ENCODE measurements around the gene CFAP119.

CFAP119 gene

DNA sequence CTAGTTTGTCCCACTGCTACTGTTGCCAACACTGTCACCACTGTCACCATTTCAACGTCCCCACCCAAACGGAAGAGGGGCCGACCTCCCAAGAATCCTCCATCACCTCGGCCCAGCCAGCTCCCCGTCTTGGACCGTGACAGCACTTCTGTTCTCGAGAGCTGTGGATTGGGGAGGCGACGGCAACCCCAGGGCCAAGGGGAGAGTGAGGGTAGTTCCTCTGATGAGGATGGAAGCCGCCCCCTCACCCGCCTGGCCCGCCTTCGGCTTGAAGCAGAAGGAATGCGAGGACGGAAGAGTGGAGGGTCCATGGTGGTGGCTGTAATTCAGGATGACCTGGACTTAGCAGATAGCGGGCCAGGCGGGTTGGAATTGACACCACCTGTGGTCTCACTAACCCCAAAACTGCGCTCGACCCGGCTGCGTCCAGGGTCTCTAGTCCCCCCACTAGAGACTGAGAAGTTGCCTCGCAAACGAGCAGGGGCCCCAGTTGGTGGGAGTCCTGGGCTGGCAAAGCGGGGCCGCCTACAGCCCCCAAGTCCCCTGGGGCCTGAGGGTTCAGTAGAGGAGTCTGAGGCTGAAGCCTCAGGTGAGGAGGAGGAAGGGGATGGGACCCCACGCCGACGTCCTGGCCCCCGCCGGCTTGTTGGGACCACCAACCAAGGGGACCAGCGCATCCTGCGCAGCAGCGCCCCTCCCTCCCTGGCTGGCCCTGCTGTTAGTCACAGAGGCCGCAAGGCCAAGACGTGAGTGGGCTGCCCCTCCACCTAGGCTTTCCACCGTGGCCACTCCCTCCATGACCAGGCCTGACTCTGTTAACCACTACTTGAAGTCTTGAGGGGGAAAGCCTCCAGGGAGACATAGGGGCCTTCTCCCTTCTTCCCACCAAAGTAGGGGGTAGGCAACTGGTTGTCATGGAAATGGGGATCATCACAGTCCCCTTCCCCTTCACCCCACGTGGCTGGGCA lies 22.6 kb downstream of the CFAP119 start:
- no peak for DNase-seq

DNA sequence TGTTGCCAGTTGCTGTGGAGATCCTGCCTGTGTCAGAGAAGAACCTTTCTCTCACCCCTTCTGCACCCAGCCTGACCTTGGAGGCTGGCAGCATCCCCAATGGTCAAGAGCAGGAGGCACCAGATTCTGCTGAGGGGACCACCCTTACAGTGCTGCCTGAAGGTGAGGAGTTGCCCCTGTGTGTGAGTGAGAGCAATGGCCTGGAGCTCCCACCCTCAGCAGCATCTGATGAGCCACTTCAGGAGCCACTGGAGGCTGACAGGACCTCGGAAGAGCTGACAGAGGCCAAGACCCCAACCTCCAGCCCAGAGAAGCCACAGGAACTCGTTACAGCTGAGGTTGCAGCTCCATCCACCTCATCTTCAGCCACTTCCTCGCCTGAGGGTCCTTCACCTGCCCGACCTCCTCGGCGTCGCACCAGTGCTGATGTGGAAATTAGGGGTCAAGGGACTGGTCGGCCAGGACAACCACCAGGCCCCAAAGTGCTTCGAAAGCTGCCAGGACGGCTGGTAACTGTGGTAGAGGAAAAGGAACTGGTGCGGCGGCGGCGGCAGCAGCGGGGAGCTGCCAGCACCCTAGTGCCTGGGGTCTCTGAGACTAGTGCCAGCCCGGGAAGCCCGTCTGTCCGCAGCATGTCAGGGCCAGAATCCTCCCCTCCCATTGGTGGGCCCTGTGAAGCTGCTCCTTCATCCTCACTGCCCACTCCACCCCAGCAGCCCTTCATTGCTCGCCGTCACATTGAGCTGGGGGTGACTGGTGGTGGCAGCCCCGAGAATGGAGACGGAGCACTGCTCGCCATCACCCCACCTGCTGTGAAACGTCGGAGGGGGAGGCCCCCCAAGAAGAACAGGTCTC lies 23.8 kb downstream of the CFAP119 start:
- DNase-seq = no peak

DNA sequence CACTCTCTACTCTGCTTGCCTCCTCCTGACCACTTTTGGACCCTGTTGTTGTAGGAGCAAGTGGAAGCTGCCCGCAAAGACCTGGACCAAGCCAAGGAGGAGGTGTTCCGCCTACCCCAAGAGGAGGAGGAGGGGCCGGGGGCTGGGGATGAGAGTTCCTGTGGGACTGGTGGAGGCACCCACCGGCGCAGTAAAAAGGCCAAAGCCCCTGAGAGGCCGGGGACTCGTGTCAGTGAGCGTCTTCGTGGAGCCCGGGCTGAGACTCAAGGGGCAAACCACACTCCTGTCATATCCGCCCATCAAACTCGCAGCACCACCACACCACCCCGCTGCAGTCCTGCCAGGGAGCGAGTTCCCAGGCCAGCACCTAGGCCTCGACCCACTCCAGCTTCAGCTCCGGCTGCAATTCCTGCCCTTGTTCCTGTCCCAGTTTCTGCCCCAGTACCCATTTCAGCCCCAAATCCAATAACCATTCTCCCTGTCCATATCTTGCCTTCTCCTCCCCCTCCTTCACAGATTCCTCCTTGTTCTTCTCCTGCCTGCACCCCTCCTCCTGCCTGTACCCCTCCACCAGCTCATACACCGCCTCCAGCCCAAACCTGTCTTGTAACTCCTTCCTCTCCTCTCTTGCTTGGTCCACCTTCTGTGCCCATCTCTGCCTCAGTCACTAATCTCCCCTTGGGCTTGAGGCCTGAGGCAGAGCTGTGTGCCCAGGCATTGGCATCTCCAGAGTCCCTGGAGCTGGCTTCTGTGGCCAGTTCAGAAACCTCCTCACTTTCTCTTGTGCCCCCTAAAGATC lies 24.7 kb downstream of the CFAP119 start:
- DNase-seq = no peak

DNA sequence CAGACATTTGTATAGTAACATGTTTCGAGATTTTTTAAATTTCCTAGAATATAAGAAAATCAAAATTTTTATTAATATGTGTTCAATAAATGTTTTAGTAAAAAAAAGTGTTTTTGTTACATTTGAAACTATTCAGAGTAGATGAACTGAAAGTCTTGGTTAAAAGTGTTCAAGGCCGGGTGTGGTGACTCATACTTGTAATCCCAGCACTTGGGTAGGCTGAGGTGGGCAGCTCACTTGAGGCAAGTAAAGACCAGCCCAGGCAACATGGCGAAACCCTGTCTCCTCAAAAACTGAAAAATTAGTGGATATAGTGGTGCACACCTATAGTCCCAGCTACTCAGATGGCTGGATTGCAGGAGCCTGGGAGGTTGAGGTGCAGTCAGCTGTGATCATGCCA lies 30.5 kb downstream of the CFAP119 start:
- no peak for DNase-seq

DNA sequence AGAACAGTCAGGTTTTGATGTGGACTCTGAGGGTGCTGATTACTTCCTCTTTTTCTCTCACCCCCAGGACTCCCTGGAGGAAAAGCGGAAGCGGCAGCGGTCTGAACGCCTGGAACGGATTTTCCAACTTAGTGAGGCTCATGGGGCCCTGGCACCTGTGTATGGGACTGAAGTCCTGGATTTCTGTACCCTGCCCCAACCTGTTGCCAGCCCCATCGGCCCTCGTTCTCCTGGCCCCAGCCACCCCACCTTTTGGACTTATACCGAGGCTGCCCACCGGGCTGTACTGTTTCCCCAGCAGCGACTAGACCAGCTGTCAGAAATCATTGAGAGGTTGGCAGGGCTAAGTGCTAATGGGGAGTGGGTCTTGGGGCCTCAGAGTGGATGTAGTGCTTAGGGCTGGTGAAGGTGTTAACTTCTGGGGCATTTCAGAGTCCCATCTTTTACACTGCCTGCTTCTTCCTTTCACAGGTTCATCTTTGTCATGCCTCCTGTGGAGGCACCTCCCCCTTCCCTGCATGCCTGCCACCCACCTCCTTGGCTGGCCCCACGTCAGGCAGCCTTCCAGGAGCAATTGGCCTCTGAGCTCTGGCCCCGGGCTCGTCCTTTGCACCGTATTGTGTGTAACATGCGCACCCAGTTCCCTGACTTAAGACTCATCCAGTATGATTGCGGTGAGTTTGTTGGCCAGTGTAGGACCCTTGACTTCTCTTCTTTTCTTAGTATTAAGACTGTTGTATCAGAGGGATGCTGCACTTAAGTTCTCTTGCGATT lies 32.8 kb downstream of the CFAP119 start:
- no peak for DNase-seq

DNA sequence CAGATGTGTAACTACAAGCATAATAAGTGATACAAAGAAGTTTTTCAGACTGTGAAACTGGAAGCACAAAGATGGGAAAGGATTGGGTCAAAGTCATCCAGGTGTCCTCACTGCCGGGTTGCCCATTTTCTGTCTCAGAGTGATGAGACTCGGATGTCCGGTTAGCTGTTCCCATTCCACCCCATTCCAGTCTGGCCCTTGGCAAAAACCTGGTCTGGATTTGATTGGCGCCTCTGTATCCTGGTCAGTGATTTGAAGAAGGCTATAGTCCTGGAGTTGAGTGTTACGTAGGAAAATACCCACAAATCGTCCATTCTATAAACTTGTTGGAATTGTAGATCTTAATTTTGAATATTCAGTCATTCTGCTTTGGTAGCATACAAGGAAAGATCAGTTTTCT lies 33.5 kb downstream of the CFAP119 start:
- DNase-seq = no peak

DNA sequence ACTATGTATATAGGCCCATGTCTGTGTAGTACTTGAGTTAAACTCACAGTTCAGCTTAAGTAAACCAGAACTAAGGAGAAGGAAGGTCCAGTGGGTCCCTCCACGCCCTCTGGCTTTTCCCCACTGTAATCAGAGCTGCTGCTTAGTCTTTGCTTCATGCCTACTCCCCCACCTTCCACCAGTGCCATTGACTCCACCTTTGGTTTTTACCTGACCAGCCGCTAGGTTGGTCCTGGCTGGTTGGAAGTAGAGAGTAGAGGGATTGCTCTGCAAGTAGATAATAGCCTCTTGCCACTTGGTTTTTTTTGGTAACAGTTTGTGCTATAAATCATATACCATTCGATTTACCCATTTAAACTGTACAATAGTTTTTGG lies 36.5 kb downstream of the CFAP119 start:
- no peak for DNase-seq

DNA sequence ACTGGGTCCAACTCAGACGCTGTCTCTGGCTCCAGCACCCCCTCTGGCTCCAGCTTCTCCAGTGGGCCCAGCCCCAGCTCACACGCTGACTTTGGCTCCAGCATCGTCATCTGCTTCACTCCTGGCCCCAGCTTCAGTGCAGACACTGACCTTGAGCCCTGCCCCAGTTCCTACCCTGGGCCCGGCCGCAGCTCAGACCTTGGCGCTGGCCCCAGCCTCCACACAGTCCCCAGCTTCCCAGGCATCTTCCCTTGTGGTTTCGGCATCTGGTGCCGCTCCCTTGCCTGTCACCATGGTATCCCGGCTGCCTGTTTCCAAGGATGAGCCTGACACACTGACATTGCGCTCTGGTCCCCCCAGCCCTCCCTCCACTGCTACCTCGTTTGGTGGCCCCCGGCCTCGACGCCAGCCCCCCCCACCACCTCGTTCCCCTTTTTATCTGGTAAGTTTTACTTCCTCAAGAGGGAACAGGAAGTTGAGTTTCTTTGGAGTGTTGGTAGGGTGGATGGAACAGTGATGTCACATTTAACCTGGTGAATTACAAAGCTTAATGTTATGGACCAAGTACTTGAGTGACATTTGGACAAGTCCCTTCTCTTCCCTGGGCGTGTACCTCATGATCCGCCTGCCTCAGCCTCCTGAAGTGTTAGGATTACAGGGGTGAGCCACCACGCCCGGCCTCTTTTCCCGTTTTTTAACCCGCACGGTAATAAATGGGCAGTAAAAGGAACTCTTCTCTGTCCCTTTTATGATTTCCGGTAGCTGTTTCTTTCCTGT lies 37.0 kb downstream of the CFAP119 start:
- DNase-seq = no peak

DNA sequence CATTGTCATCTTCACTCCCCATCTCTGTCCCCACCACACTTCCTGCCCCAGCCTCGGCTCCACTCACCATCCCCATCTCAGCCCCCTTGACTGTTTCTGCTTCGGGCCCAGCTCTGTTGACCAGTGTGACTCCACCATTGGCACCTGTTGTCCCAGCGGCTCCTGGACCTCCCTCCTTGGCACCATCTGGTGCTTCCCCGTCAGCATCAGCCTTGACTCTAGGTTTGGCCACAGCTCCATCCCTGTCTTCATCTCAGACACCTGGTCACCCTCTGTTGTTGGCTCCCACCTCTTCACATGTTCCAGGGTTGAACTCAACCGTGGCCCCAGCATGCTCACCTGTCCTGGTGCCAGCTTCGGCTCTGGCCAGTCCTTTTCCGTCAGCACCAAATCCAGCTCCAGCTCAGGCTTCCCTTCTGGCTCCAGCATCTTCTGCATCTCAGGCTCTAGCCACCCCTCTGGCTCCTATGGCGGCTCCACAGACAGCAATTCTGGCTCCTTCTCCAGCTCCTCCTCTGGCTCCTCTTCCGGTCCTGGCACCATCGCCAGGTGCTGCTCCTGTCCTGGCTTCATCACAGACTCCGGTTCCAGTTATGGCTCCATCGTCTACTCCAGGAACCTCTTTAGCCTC lies 38.0 kb downstream of the CFAP119 start:
- DNase-seq = no peak

DNA sequence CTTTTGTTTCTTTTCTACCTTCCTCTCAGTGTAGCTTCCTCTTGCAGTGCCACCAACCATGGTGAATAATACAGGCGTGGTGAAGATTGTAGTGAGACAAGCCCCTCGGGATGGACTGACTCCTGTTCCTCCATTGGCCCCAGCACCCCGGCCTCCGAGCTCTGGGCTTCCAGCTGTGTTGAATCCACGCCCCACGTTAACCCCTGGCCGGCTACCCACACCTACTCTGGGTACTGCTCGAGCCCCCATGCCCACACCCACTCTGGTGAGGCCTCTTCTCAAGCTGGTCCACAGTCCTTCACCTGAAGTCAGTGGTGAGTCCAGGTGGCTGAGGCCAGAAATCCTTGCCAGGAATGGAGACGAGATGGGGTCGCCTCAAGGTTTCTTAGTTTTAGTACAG lies 38.9 kb downstream of the CFAP119 start:
- DNase-seq = no peak

DNA sequence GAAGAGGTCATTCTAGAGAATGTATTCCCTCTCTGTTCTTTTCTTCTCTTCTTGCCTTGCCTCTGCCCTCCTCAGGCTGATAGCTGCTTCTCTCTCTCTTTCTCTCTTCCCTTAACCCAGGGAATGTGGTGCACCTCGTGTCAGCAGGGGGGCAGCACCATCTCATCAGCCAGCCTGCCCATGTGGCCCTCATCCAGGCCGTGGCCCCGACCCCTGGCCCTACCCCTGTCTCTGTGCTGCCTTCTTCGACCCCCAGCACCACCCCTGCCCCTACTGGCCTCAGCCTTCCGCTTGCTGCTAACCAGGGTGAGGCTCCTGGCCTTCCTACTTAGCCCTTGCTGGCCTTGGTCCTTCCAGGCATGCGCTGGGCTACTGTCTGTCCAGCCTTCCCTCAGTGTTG lies 39.4 kb downstream of the CFAP119 start:
- DNase-seq = no peak

DNA sequence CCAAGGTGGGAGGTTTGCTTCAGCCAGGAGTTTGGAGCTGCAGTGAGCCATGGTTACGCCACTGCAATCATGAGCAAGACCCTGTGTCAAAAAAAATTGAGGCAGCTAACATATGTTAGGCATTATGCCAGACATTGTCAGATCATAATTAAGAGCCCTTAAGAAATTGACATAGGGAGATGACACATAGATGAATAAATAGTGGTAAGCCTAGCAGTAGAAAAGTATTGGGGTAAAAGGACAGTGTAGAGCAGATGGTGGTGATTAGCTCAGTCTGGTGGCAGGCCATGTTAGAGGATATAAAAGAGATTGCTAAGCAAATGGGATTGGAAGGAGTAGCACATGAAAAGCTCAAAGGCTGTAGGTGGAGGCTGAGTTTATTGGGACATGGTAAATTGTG lies 40.3 kb downstream of the CFAP119 start:
- DNase-seq = no peak

DNA sequence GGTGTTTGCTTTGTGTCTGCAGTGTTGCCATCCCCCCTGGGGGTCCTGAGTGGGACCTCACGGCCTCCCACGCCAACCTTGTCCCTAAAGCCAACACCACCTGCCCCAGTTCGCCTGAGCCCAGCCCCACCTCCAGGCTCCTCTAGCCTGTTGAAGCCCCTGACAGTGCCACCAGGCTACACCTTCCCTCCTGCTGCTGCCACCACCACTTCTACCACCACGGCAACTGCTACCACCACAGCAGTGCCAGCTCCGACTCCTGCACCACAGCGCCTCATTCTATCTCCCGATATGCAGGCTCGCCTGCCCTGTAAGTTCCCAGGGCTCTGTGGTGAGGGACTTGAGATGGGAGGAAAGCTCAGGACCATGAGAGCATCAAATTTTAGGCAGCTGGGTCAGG lies 40.7 kb downstream of the CFAP119 start:
- no peak for DNase-seq

DNA sequence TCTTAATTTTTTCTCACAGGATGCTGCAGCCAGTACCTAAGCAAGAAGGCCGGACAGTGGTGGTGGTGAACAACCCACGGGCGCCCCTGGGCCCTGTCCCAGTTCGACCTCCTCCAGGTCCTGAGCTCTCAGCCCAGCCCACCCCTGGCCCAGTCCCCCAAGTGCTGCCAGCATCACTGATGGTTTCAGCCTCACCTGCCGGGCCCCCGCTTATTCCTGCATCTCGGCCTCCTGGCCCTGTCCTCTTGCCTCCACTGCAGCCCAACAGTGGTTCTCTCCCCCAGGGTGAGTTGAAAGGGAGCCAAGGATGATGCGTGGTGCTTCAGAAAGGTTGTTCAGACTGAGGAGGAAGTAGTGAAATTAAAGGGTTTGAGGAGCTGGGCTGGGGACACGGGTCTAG lies 41.2 kb downstream of the CFAP119 start:
- no peak for DNase-seq

DNA sequence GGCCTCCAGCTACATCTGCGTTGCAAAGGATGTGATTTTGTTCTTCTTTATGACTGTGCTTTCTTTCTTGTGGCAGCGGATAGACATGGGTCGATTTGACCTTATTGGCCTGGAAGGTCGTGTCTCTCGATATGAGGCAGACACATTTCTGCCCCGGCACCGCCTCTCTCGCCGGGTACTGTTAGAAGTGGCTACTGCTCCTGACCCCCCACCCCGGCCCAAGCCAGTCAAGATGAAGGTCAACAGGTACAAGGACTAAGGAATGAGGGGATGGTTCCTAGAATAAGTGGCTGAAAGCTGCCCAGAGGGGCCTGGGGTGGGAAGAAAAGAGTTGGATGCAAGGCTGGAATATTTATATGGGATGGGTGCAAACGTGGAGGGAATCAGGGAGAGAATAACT lies 41.8 kb downstream of the CFAP119 start:
- no peak for DNase-seq

DNA sequence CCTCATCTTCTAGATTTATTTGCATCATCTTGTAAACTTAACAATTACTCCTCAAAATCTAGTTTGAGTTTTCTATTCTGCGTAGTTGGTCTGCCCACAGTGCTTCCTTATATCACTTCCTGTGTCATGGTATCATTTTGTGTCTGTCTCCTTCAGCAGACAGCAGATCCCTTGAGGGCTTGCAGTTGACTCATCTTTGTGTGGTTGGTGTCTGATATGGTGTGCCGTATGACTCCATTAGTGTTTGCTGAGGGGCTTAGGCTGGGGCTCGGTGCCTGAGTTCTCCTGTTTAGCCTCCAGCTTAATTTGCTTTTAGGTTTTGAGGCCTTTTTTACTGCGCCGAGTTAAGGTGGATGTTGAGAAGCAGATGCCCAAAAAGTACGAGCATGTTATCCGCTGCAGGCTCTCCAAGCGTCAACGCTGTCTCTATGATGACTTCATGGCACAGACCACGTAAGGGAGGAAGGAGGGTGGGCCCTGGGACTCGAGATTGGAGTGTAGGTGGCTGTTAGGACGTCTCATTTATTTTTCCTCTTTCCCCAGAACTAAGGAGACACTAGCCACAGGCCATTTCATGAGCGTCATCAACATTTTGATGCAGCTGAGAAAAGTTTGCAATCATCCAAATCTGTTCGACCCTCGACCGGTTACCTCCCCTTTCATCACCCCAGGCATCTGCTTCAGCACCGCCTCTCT lies 46.0 kb downstream of the CFAP119 start:
- no peak for DNase-seq

DNA sequence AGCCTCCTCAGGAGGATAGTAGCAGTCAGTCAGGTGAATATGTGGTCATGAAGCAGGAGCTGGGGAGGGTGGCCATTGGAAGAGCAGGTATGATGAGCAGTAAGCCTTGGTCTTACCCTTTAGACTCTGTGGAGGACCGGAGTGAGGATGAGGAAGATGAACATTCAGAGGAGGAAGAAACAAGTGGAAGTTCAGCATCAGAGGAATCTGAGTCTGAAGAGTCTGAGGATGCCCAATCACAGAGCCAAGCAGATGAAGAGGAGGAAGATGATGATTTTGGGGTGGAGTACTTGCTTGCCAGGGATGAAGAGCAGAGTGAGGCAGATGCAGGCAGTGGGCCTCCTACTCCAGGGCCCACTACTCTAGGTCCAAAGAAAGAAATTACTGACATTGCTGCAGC lies 50.1 kb downstream of the CFAP119 start:
- DNase-seq = no peak

DNA sequence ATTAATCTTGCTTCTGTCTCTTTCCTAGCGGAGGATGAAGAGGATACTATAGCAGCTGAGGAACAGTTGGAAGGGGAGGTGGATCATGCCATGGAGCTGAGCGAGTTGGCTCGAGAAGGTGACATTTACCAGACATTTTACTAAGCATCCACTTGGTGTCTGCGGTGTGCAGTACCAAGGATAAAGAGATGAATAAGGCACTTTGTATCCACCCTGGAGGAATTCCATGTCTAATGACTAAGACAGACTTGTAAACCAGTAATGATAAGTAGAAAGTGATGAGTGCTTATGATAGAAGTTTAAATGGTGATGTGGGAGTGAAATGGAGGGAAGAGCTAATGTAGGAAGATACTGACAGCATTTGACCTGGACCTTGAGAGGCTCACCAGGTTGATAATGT lies 50.9 kb downstream of the CFAP119 start:
- DNase-seq = no peak
